A673 (cell line): ENCODE results near the gene LRRC17. TPM values are rescaled to one million over a fixed set of nuclear protein-coding genes. Genes with fewer than 3 reads are reported as not detected.

ENCODE experiments used
- BruUV-seq: library from RNA; stranded (reverse); fragments of 400-500 nt; replicated peaks from 2 replicates; lab custom pipeline; 2021; lab: Mats Ljungman, UMichigan
- CTCF ChIA-PET: fragments of 300-600 bp; sonication (Branson Sonifier 250); formaldehyde crosslinking; loops from one replicate; lab custom pipeline; 2022; ENCODE audit warnings: antibody characterized with exemption; lab: Charles Lee
- POLR2A ChIA-PET: fragments of 300-600 bp; sonication (Branson Sonifier 250); formaldehyde crosslinking; loops from one replicate; lab custom pipeline; 2022; ENCODE audit warnings: antibody characterized with exemption; ENCODE audit not compliant: low non-redundant PET; lab: Charles Lee
- DNase-seq: peaks from one replicate; pipeline ENCODE4 v3.0.0-alpha.2; 2015; ENCODE audit warnings: low spot score
- H3K27ac ChIP-seq: fragments of 200-600 bp; sonication (generic); 2 replicates; pipeline ENCODE4 v1.5.1; 2016; ENCODE audit warnings: mixed run types, low read depth, mild to moderate bottlenecking, mixed read lengths, antibody characterized with exemption, low read length; ENCODE audit not compliant: poor library complexity, severe bottlenecking
- H3K27me3 ChIP-seq: fragments of 200-600 bp; sonication (generic); replicated peaks from 2 replicates; pipeline ENCODE4 v1.6.1; 2017; ENCODE audit warnings: mixed run types, low read depth, mild to moderate bottlenecking, mixed read lengths, antibody characterized with exemption, low read length; ENCODE audit not compliant: insufficient read depth, poor library complexity
- H3K36me3 ChIP-seq: fragments of 200-600 bp; sonication (generic); 2 replicates; pipeline ENCODE4 v1.6.1; 2016; ENCODE audit warnings: mixed run types, mild to moderate bottlenecking, mixed read lengths, antibody characterized with exemption, low read length; ENCODE audit not compliant: insufficient read depth, poor library complexity, severe bottlenecking
- H3K4me1 ChIP-seq: fragments of 200-600 bp; sonication (generic); 2 replicates; pipeline ENCODE4 v1.6.1; 2017; ENCODE audit warnings: mixed run types, mild to moderate bottlenecking, mixed read lengths, antibody characterized with exemption, low read length; ENCODE audit not compliant: insufficient read depth, poor library complexity, severe bottlenecking
- H3K4me3 ChIP-seq: fragments of 200-600 bp; sonication (generic); 2 replicates; pipeline ENCODE4 v1.5.1; 2016; ENCODE audit warnings: low read depth, mixed run types, mild to moderate bottlenecking, mixed read lengths, low read length; ENCODE audit not compliant: poor library complexity, severe bottlenecking
- H3K9me3 ChIP-seq: fragments of 200-600 bp; sonication (generic); 2 replicates; pipeline ENCODE4 v1.6.1; 2016; ENCODE audit warnings: mixed run types, low read depth, mild to moderate bottlenecking, mixed read lengths, antibody characterized with exemption, low read length; ENCODE audit not compliant: poor library complexity, severe bottlenecking
- CTCF ChIP-seq: fragments of 300-800, 200-600 bp; sonication (generic); conservative IDR thresholded peaks from 2 replicates; pipeline ENCODE4 v1.5.1; 2017; ENCODE audit warnings: low read depth, mild to moderate bottlenecking, antibody characterized with exemption, low read length, moderate library complexity, mixed read lengths
- EZH2 ChIP-seq: fragments of 200-600 bp; sonication (generic); IDR thresholded peaks from 2 replicates; pipeline ENCODE4 v1.6.1; 2017; ENCODE audit warnings: borderline replicate concordance, low read depth, mild to moderate bottlenecking, mixed read lengths, antibody characterized with exemption, low read length; ENCODE audit not compliant: poor library complexity, severe bottlenecking
- intact Hi-C: fragments of 100-400 bp; cut with micrococcal nuclease; formaldehyde crosslinking; loops from one replicate; pipeline ENCODE4 v1.10.0; 2022; ENCODE audit not compliant: unreplicated experiment
- total RNA-seq: library from RNA; stranded (reverse); gene quantifications from 2 replicates; pipeline ENCODE4 v1.2.3, GENCODE V29; 2021

Gene LRRC17
- total RNA-seq, 1 experiment from 2014 or later: 10.0 TPM

GRCh38 chr7:102988631-102989560 lies 76.1 kb downstream of the LRRC17 start:
- BruUV-seq: no TSS peak
- Histone ChIP-seq H3K36me3 (no peaks in the 10 kb centered on the region), H3K27me3 (no peaks in the 10 kb centered on the region), H3K27ac (no peak overlapping the region), H3K4me1 (peaks cover 22% of the 10 kb centered on the region), H3K4me3 (no peak overlapping the region), H3K9me3 (no peaks in the 10 kb centered on the region)
- ChIA-PET CTCF (no interaction called here), POLR2A (no interaction called here)
- intact Hi-C loops: no loop called here
- DNase-seq: no peak
- no peak for TF ChIP-seq EZH2

- no peak overlapping the region for H3K27ac ChIP-seq
- intact Hi-C loops: no loop called here
- CTCF ChIA-PET: no interaction called here
Observed at GRCh38 chr7:102990642-102991041, 77.8 kb downstream of the LRRC17 start.

GRCh38 chr7:102991077-102991539 lies 78.3 kb downstream of the LRRC17 start:
- DNase-seq: no peak
- peaks cover 22% of the 10 kb centered on the region for H3K4me1 ChIP-seq
- BruUV-seq: no TSS peak
- ChIA-PET CTCF (no interaction called here), POLR2A (interaction anchor here (0.6 kb wide), 1 partner anchor 12 kb away, joined by 5 read pairs; no protein-coding TSS in a partner anchor)
- H3K27ac ChIP-seq: no peak overlapping the region
- no peaks in the 10 kb centered on the region for H3K27me3 ChIP-seq
- no peaks in the 10 kb centered on the region for H3K36me3 ChIP-seq
- intact Hi-C loops: no loop called here
- H3K4me3 ChIP-seq: no peak overlapping the region
- no peaks in the 10 kb centered on the region for H3K9me3 ChIP-seq
- TF ChIP-seq CTCF (no peak), EZH2 (no peak)

More at GRCh38 chr7:102990642-102991041, 77.8 kb downstream of the LRRC17 start:
- POLR2A ChIA-PET: interaction anchor here (0.6 kb wide), 1 partner anchor 12 kb away, joined by 5 read pairs; no protein-coding TSS in a partner anchor
- Histone ChIP-seq H3K9me3 (no peaks in the 10 kb centered on the region), H3K27me3 (no peaks in the 10 kb centered on the region), H3K36me3 (no peaks in the 10 kb centered on the region), H3K4me1 (peaks cover 22% of the 10 kb centered on the region), H3K4me3 (no peak overlapping the region)
- TF ChIP-seq EZH2 (no peak), CTCF (no peak)
- no TSS peak for BruUV-seq
- no peak for DNase-seq
